Gastrocnemius medialis (tissue), 4 donors: ENCODE measurements around the gene IQGAP2.

ENCODE experiments used
- POLR2A ChIP-seq, 2 donors: fragments of 450-650 bp; IDR thresholded peaks; one replicate each; pipeline ENCODE4 v1.6.1; 2017; ENCODE audit warnings: antibody characterized with exemption in 2 of 2, mild to moderate bottlenecking in 2 of 2, moderate library complexity in 2 of 2
- TF ChIP-seq, protein P1 (sequence below), 5 experiments: fragments of 450-650 bp in 3 of 5; fragments of 200-600 bp in 2 of 5; sonication (generic) in 2 of 5; IDR thresholded peaks in 4 of 5; conservative IDR thresholded peaks in 1 of 5; 1 replicate in 4 of 5; 2 replicates in 1 of 5; pipeline ENCODE4 v1.5.1; 2016 to 2019; ENCODE audit warnings: antibody characterized with exemption in 5 of 5, mild to moderate bottlenecking in 3 of 5, moderate library complexity in 3 of 5

GRCh38 chr5:76439929-76440328 lies 36.8 kb downstream of the IQGAP2 start:
- TF ChIP-seq, protein P1, sequence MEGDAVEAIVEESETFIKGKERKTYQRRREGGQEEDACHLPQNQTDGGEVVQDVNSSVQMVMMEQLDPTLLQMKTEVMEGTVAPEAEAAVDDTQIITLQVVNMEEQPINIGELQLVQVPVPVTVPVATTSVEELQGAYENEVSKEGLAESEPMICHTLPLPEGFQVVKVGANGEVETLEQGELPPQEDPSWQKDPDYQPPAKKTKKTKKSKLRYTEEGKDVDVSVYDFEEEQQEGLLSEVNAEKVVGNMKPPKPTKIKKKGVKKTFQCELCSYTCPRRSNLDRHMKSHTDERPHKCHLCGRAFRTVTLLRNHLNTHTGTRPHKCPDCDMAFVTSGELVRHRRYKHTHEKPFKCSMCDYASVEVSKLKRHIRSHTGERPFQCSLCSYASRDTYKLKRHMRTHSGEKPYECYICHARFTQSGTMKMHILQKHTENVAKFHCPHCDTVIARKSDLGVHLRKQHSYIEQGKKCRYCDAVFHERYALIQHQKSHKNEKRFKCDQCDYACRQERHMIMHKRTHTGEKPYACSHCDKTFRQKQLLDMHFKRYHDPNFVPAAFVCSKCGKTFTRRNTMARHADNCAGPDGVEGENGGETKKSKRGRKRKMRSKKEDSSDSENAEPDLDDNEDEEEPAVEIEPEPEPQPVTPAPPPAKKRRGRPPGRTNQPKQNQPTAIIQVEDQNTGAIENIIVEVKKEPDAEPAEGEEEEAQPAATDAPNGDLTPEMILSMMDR (IDR thresholded peaks at IDR 0.05 in 4 of 5, conservative IDR thresholded peaks at IDR 0.05 in 1 of 5): no peak
- TF ChIP-seq POLR2A (IDR thresholded peaks at IDR 0.05): no peak
